Measurements from ENCODE around the gene TRIM40.

The TRIM40 gene

GRCh38 chr6:30102970-30103871 lies 32.7 kb upstream of the TRIM40 start:
- DNase-seq (ENCODE audit: extremely low read depth, low read depth) = peak; percentile 74
- TF ChIP-seq CTCF (IDR thresholded peaks at IDR 0.05; ENCODE audit: low read depth, low read length, missing control alignments) = peak; percentile 95
- peak overlapping the region; percentile 28 for H3K4me3 ChIP-seq (replicated peaks; ENCODE audit: low read depth, low read length)

GRCh38 chr6:30103872-30104179 lies 32.1 kb upstream of the TRIM40 start:
- no peak for DNase-seq (ENCODE audit: extremely low read depth, low read depth)
- H3K4me3 ChIP-seq (replicated peaks; ENCODE audit: low read depth, low read length) = no peak overlapping the region
- no peak for TF ChIP-seq CTCF (IDR thresholded peaks at IDR 0.05; ENCODE audit: low read depth, low read length, missing control alignments)

- no peak overlapping the region for H3K4me3 ChIP-seq (replicated peaks; ENCODE audit: low read depth, low read length)
- DNase-seq (ENCODE audit: extremely low read depth, low read depth) = no peak
- TF ChIP-seq CTCF (IDR thresholded peaks at IDR 0.05; ENCODE audit: low read depth, low read length, missing control alignments) = no peak
These were observed 31.3 kb upstream of the TRIM40 start for GRCh38 chr6:30104661-30105060.

- no peak for DNase-seq (ENCODE audit: extremely low read depth, low read depth)
- H3K4me3 ChIP-seq (replicated peaks; ENCODE audit: low read depth, low read length) = no peak overlapping the region
- no peak for TF ChIP-seq CTCF (IDR thresholded peaks at IDR 0.05; ENCODE audit: low read depth, low read length, missing control alignments)
These were observed 24.6 kb upstream of the TRIM40 start for GRCh38 chr6:30111266-30111856.

GRCh38 chr6:30112402-30112994 lies 23.4 kb upstream of the TRIM40 start:
- DNase-seq (ENCODE audit: extremely low read depth, low read depth) = no peak
- TF ChIP-seq CTCF (IDR thresholded peaks at IDR 0.05; ENCODE audit: low read depth, low read length, missing control alignments) = no peak
- H3K4me3 ChIP-seq (replicated peaks; ENCODE audit: low read depth, low read length) = no peak overlapping the region

- DNase-seq (ENCODE audit: extremely low read depth, low read depth) = no peak
- no peak within 1 kb of the TSS for H3K4me3 ChIP-seq (replicated peaks; ENCODE audit: low read depth, low read length)
- no peak for TF ChIP-seq CTCF (IDR thresholded peaks at IDR 0.05; ENCODE audit: low read depth, low read length, missing control alignments)
These were observed 22.8 kb upstream of the TRIM40 start, which contains the start of gene TRIM31 for GRCh38 chr6:30113003-30113759. Gene TRIM31, minus strand, starts transcription at chr6:30113090. Its CDS starts 285 bp downstream, at chr6:30112805.

All from HFF-Myc (cell line).